Erythroblast (primary cell): ENCODE results near the gene MRE11.
"Not testable (repeated sequence)": the region's sequence is repeated elsewhere in the genome, so short reads cannot be mapped to it uniquely, and the experiment has no call there.

Source experiments
- GATA1 ChIP-seq: IDR thresholded peaks from 2 replicates; pipeline ENCODE4 v1.6.1; 2011; ENCODE audit warnings: low read depth, mild to moderate bottlenecking, control low read depth, low read length, moderate library complexity
- POLR2A ChIP-seq: IDR thresholded peaks from 2 replicates; pipeline ENCODE4 v1.6.1; 2011; ENCODE audit warnings: mild to moderate bottlenecking, low read length

GRCh38 chr11:94506513-94506912, 12.9 kb upstream of the MRE11 start:
- not testable (repeated sequence) for TF ChIP-seq POLR2A, GATA1
